OCI-LY7 (cell line): Measurements from ENCODE around the gene CFAP97. TPM values are rescaled to one million over a fixed set of nuclear protein-coding genes. Genes with fewer than 3 reads are reported as not detected.

Experiments
- BruUV-seq: library from RNA; stranded (reverse); fragments of 400-500 nt; replicated peaks from 2 replicates; lab custom pipeline; 2021; lab: Mats Ljungman, UMichigan
- CTCF ChIA-PET: fragments of 300-600 bp; sonication (Branson Sonifier 250); formaldehyde crosslinking; loops from one replicate; lab custom pipeline; 2022; ENCODE audit warnings: antibody characterized with exemption; ENCODE audit not compliant: unreplicated experiment; lab: Charles Lee
- POLR2A ChIA-PET: fragments of 300-600 bp; sonication (Branson Sonifier 250); formaldehyde crosslinking; loops from one replicate; lab custom pipeline; 2022; ENCODE audit warnings: antibody characterized with exemption; lab: Charles Lee
- DNase-seq: peaks from one replicate; pipeline ENCODE4 v3.0.0-alpha.2; 2015; ENCODE audit warnings: low spot score
- H2AFZ ChIP-seq: fragments of 200-600 bp; sonication (generic), shearing (Covaris generic); 2 replicates; pipeline ENCODE4 v1.6.1; 2014; ENCODE audit warnings: mild to moderate bottlenecking, antibody characterized with exemption, low read length, moderate library complexity
- H3K27ac ChIP-seq: fragments of 200-600 bp; sonication (generic); 2 replicates; pipeline ENCODE4 v1.5.1; 2014; ENCODE audit warnings: mixed run types, low read depth, mild to moderate bottlenecking, moderate library complexity, low read length, inconsistent platforms; ENCODE audit not compliant: poor library complexity, severe bottlenecking
- H3K36me3 ChIP-seq: fragments of 200-600 bp; sonication (generic); 2 replicates; pipeline ENCODE4 v1.6.1; 2014; ENCODE audit warnings: mild to moderate bottlenecking, antibody characterized with exemption, low read length, moderate library complexity, mixed read lengths; ENCODE audit not compliant: insufficient read depth
- H3K4me1 ChIP-seq: fragments of 200-600 bp; sonication (generic); 2 replicates; pipeline ENCODE4 v1.5.1; 2014; ENCODE audit warnings: mild to moderate bottlenecking, low read length; ENCODE audit not compliant: insufficient read depth, poor library complexity, severe bottlenecking
- H3K4me2 ChIP-seq: fragments of 200-600 bp; sonication (generic); 2 replicates; pipeline ENCODE4 v1.6.1; 2014; ENCODE audit warnings: mild to moderate bottlenecking, low read length
- H3K4me3 ChIP-seq: fragments of 200-600 bp; sonication (generic); 2 replicates; pipeline ENCODE4 v1.5.1; 2014; ENCODE audit warnings: mild to moderate bottlenecking, low read depth, low read length; ENCODE audit not compliant: poor library complexity, severe bottlenecking
- H3K79me2 ChIP-seq: fragments of 200-600 bp; sonication (generic); 2 replicates; pipeline ENCODE4 v1.6.1; 2016; ENCODE audit warnings: low read depth, mild to moderate bottlenecking, low read length, moderate library complexity, mixed read lengths; ENCODE audit not compliant: insufficient read depth
- H3K9me2 ChIP-seq: fragments of 200-600 bp; sonication (generic); 2 replicates; pipeline ENCODE4 v1.6.1; 2016; ENCODE audit warnings: mild to moderate bottlenecking, low read length, mixed read lengths; ENCODE audit not compliant: insufficient read depth
- H3K9me3 ChIP-seq: fragments of 200-600 bp; sonication (generic); 2 replicates; pipeline ENCODE4 v1.6.1; 2014; ENCODE audit warnings: mild to moderate bottlenecking, mixed run types, low read length, mixed read lengths
- H4K20me1 ChIP-seq: fragments of 200-600 bp; sonication (generic); 2 replicates; pipeline ENCODE4 v1.6.1; 2014; ENCODE audit warnings: mild to moderate bottlenecking, antibody characterized with exemption, low read length, moderate library complexity, mixed read lengths; ENCODE audit not compliant: insufficient read depth
- EZH2phosphoT487 ChIP-seq: fragments of 200-600 bp; sonication (generic); IDR thresholded peaks from 2 replicates; pipeline ENCODE4 v1.6.1; 2018; ENCODE audit warnings: low read depth, borderline replicate concordance, mild to moderate bottlenecking, mixed run types, antibody characterized with exemption, low read length, moderate library complexity, mixed read lengths
- intact Hi-C: fragments of 100-400 bp; cut with micrococcal nuclease; formaldehyde crosslinking; loops from one replicate; pipeline ENCODE4 v1.10.0; 2022; ENCODE audit not compliant: unreplicated experiment
- total RNA-seq, 2 experiments: library from RNA; depleted of rRNA in 1 of 2; stranded (reverse); fragments of >200 nt in 1 of 2; shearing (Covaris generic) in 1 of 2; gene quantifications; 2 replicates each; pipeline ENCODE4 v1.2.3, GENCODE V29; 2014 to 2022
- TF ChIP-seq, protein P1 (sequence below): fragments of 200-600 bp; sonication (generic); conservative IDR thresholded peaks from 2 replicates; pipeline ENCODE4 v1.5.1; 2014; ENCODE audit warnings: mild to moderate bottlenecking, antibody characterized with exemption, low read length, moderate library complexity, mixed read lengths

Gene CFAP97
- total RNA-seq, 2 experiments from 2014 or later, result 22.7 to 57.3 TPM

DNA sequence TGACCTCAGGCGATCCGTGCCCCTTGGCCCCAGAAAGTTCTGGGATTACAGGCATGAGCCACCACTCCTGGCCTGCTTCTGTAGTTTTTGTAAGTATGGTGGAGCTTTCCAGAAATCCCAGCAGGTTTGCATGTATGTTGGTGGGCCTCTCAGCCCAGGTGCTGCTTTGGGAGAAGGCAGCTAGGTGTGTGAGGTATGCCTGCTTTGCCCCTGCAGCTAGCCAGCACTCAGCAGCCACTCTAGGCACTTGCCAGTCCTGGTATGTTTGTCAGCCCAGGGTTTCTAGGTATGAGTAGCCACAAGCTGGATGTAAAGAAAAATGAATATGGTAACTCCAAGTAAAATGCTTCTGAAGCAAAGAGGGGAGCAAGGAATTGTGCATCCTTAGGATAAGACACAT is 14.5 kb upstream of the CFAP97 start:
- no peaks in the 10 kb centered on the region for H4K20me1 ChIP-seq
- intact Hi-C loops, result loop anchor here (2.0 kb wide), 1 partner anchor 48 kb away; no protein-coding TSS in a partner anchor
- no peak for DNase-seq
- no peaks in the 10 kb centered on the region for H3K9me2 ChIP-seq
- H3K36me3 ChIP-seq, result peaks cover 26% of the 10 kb centered on the region
- H3K79me2 ChIP-seq, result peaks cover 83% of the 10 kb centered on the region
- no peaks in the 10 kb centered on the region for H3K9me3 ChIP-seq
- TF ChIP-seq, protein P1, sequence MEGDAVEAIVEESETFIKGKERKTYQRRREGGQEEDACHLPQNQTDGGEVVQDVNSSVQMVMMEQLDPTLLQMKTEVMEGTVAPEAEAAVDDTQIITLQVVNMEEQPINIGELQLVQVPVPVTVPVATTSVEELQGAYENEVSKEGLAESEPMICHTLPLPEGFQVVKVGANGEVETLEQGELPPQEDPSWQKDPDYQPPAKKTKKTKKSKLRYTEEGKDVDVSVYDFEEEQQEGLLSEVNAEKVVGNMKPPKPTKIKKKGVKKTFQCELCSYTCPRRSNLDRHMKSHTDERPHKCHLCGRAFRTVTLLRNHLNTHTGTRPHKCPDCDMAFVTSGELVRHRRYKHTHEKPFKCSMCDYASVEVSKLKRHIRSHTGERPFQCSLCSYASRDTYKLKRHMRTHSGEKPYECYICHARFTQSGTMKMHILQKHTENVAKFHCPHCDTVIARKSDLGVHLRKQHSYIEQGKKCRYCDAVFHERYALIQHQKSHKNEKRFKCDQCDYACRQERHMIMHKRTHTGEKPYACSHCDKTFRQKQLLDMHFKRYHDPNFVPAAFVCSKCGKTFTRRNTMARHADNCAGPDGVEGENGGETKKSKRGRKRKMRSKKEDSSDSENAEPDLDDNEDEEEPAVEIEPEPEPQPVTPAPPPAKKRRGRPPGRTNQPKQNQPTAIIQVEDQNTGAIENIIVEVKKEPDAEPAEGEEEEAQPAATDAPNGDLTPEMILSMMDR, result no peak
- TF ChIP-seq EZH2phosphoT487, result no peak
- no peak overlapping the region for H3K4me3 ChIP-seq
- no peak overlapping the region for H3K27ac ChIP-seq
- BruUV-seq, result no TSS peak
- H3K4me1 ChIP-seq, result peaks cover 72% of the 10 kb centered on the region
- no peak overlapping the region for H2AFZ ChIP-seq
- H3K4me2 ChIP-seq, result peak overlapping the region; percentile 79; the same call in 1 of the 2 replicates
- ChIA-PET CTCF (no interaction called here), POLR2A (interaction anchor here (0.7 to 2.7 kb wide), 3 partner anchors 36 to 47 kb away, joined by 3 to 12 read pairs (median 5); no protein-coding TSS in a partner anchor)

DNA sequence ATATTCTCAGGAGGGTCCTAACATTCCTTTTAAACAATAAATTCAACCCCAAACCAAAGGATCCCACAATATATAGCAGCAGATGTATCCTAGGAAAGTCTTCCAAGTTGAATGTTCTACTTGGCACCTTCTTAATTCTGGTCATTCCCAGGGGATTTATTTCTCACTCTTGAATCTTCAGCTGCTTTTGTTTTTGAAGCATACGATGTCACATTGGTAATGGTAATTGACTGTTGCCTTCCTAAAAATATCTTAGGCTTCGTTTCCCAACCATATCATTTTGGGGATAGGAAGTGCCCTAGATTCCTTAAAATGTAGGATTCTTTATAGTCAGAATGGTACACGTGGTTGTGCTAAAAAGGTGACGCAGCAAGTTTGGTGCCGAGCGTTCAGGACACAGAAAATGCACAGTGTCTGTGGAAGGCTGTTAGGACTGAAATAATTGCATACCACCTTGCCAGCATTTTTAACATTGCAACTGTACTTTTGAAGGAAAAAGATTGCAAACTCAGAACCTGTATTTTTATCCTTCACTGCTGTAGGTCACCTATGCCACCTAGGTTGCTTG is 13.7 kb upstream of the CFAP97 start:
- ChIA-PET CTCF (no interaction called here), POLR2A (interaction anchor here (0.6 kb wide), 2 partner anchors 45 to 46 kb away, joined by 3 read pairs; no protein-coding TSS in a partner anchor)
- no peaks in the 10 kb centered on the region for H3K9me3 ChIP-seq
- H3K4me3 ChIP-seq, result no peak overlapping the region
- no peaks in the 10 kb centered on the region for H3K9me2 ChIP-seq
- H3K27ac ChIP-seq, result no peak overlapping the region
- intact Hi-C loops, result no loop called here
- no peak for DNase-seq
- peaks cover 92% of the 10 kb centered on the region for H3K79me2 ChIP-seq
- peak overlapping the region; percentile 38; the same call in 1 of the 2 replicates for H3K4me2 ChIP-seq
- peaks cover 25% of the 10 kb centered on the region for H3K36me3 ChIP-seq
- no peaks in the 10 kb centered on the region for H4K20me1 ChIP-seq
- H3K4me1 ChIP-seq, result peaks cover 80% of the 10 kb centered on the region
- H2AFZ ChIP-seq, result no peak overlapping the region
- TF ChIP-seq EZH2phosphoT487, result no peak
- TF ChIP-seq, protein P1, result no peak
- BruUV-seq, result no TSS peak

DNA sequence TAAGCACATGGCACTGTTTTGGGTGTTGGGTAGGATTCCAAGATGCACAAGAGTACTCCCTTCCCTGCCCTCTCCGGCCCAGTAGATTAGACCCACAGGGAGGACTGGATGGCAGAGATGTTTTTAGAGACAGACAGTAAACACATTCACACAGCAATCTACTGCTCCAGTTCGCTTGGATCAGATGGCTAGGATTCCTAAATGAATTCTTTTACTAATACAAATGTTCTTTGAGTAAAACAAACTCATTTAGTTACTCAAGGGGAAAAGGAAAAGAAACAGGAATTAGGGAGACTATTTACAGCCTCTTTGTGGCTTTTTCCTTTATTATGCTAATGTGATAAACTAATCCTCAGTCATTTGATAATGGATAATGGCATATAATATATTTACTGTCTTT is 11.5 kb upstream of the CFAP97 start:
- ChIA-PET CTCF (no interaction called here), POLR2A (interaction anchor here (0.9 to 1.8 kb wide), 2 partner anchors 35 to 48 kb away, joined by 4 read pairs; no protein-coding TSS in a partner anchor)
- Histone ChIP-seq H3K4me1 (peaks cover 89% of the 10 kb centered on the region), H3K4me2 (peak overlapping the region; percentile 24), H3K4me3 (no peak overlapping the region), H3K36me3 (peaks cover 11% of the 10 kb centered on the region), H2AFZ (no peak overlapping the region), H3K9me2 (no peaks in the 10 kb centered on the region), H4K20me1 (no peaks in the 10 kb centered on the region), H3K79me2 (peaks cover 98% of the 10 kb centered on the region), H3K27ac (no peak overlapping the region), H3K9me3 (no peaks in the 10 kb centered on the region)
- no peak for TF ChIP-seq EZH2phosphoT487
- TF ChIP-seq, protein P1, result no peak
- intact Hi-C loops, result no loop called here
- no peak for DNase-seq
- BruUV-seq, result no TSS peak
